Tibial nerve (tissue), 4 donors: ENCODE measurements around the gene MFSD12.

Source experiments
- EP300 ChIP-seq, 2 donors: sonication (generic); formaldehyde crosslinking; IDR thresholded peaks; one replicate each; pipeline ENCODE4 v1.6.1; 2017; ENCODE audit warnings: antibody characterized with exemption in 2 of 2, mild to moderate bottlenecking in 1 of 2
- POLR2A ChIP-seq, 2 donors: fragments of 450-650 bp; IDR thresholded peaks; one replicate each; pipeline ENCODE4 v1.6.1; 2017; ENCODE audit warnings: antibody characterized with exemption in 2 of 2, mild to moderate bottlenecking in 2 of 2, moderate library complexity in 2 of 2
- TF ChIP-seq, protein P1 (sequence below), 5 experiments: fragments of 200-600 bp in 3 of 5; fragments of 450-650 bp in 2 of 5; sonication (generic) in 3 of 5; IDR thresholded peaks; one replicate each; pipeline ENCODE4 v1.5.1; 2016 to 2019; ENCODE audit warnings: antibody characterized with exemption in 5 of 5, mild to moderate bottlenecking in 3 of 5, moderate library complexity in 2 of 5

- TF ChIP-seq, protein P1, sequence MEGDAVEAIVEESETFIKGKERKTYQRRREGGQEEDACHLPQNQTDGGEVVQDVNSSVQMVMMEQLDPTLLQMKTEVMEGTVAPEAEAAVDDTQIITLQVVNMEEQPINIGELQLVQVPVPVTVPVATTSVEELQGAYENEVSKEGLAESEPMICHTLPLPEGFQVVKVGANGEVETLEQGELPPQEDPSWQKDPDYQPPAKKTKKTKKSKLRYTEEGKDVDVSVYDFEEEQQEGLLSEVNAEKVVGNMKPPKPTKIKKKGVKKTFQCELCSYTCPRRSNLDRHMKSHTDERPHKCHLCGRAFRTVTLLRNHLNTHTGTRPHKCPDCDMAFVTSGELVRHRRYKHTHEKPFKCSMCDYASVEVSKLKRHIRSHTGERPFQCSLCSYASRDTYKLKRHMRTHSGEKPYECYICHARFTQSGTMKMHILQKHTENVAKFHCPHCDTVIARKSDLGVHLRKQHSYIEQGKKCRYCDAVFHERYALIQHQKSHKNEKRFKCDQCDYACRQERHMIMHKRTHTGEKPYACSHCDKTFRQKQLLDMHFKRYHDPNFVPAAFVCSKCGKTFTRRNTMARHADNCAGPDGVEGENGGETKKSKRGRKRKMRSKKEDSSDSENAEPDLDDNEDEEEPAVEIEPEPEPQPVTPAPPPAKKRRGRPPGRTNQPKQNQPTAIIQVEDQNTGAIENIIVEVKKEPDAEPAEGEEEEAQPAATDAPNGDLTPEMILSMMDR (IDR thresholded peaks at IDR 0.05): no peak
- no peak for TF ChIP-seq POLR2A (IDR thresholded peaks at IDR 0.05)
- TF ChIP-seq EP300 (IDR thresholded peaks at IDR 0.05): no peak
Observed at GRCh38 chr19:3593156-3593555, 35.8 kb upstream of the MFSD12 start.
